HepG2 (cell line): ENCODE data around the gene ACAT2. TPM values are rescaled to one million over a fixed set of nuclear protein-coding genes. Genes with fewer than 3 reads are reported as not detected.

ENCODE experiments used
- ATF7 ChIP-seq, 2 experiments: fragments of 450-650 bp in 1 of 2; sonication (generic) in 1 of 2; formaldehyde crosslinking in 1 of 2; IDR thresholded peaks; 2 replicates each; pipeline versions ENCODE4 v1.4.0 to v1.6.1; 2016 to 2020; ENCODE audit warnings: antibody characterized with exemption in 1 of 2, mild to moderate bottlenecking in 1 of 2, missing genetic modification reagents in 1 of 2
- BCL6 ChIP-seq: IDR thresholded peaks from 2 replicates; pipeline ENCODE4 v1.6.1; 2016; ENCODE audit warnings: missing genetic modification reagents, missing compliant biosample characterization
- CEBPB ChIP-seq: IDR thresholded peaks from 2 replicates; pipeline ENCODE4 v1.6.1; 2011; ENCODE audit warnings: low read depth, low read length, improper control_type of control experiment, borderline replicate concordance
- ESRRA ChIP-seq: sonication (generic); formaldehyde crosslinking; IDR thresholded peaks from 2 replicates; pipeline ENCODE4 v1.5.1; 2020; ENCODE audit warnings: mild to moderate bottlenecking, low read depth, missing genetic modification reagents
- FOXA1 ChIP-seq, 2 experiments: fragments of 450-650 bp in 1 of 2; sonication (generic) in 1 of 2; formaldehyde crosslinking in 1 of 2; IDR thresholded peaks; 2 replicates each; pipeline versions ENCODE4 v1.4.0 to v1.6.1; 2016 to 2020; ENCODE audit warnings: missing genetic modification reagents in 1 of 2
- GATA4 ChIP-seq: sonication (generic); IDR thresholded peaks from 2 replicates; pipeline ENCODE4 v1.6.1; 2016; ENCODE audit warnings: antibody characterized with exemption, low read depth, borderline replicate concordance
- KDM2A ChIP-seq: sonication (generic); formaldehyde crosslinking; IDR thresholded peaks from 2 replicates; pipeline ENCODE4 v1.4.0; 2020; ENCODE audit warnings: low read depth, missing genetic modification reagents, borderline replicate concordance
- NBN ChIP-seq: fragments of 450-650 bp; conservative IDR thresholded peaks from 2 replicates; pipeline ENCODE4 v1.6.1; 2017
- NFE2L1 ChIP-seq: sonication (generic); formaldehyde crosslinking; IDR thresholded peaks from 2 replicates; pipeline ENCODE4 v1.4.0; 2020; ENCODE audit warnings: missing genetic modification reagents, mild to moderate bottlenecking, borderline replicate concordance
- PHF21A ChIP-seq: sonication (generic); formaldehyde crosslinking; IDR thresholded peaks from 2 replicates; pipeline ENCODE4 v1.5.0; 2020; ENCODE audit warnings: mild to moderate bottlenecking, missing genetic modification reagents
- POGZ ChIP-seq: sonication (generic); formaldehyde crosslinking; IDR thresholded peaks from 2 replicates; pipeline ENCODE4 v1.4.0; 2020; ENCODE audit warnings: mild to moderate bottlenecking, missing genetic modification reagents
- SALL1 ChIP-seq: sonication (generic); formaldehyde crosslinking; IDR thresholded peaks from 2 replicates; pipeline ENCODE4 v1.8.0; 2022; ENCODE audit warnings: mild to moderate bottlenecking, missing genetic modification reagents
- SKI ChIP-seq: fragments of 450-650 bp; IDR thresholded peaks from one replicate; pipeline ENCODE4 v1.6.1; 2018; ENCODE audit warnings: mild to moderate bottlenecking; ENCODE audit not compliant: partially characterized antibody
- SOX13 ChIP-seq, 3 experiments: fragments of 450-650 bp in 1 of 3; sonication (generic) in 1 of 3; formaldehyde crosslinking in 1 of 3; IDR thresholded peaks in 2 of 3; conservative IDR thresholded peaks in 1 of 3; 2 replicates each; pipeline versions ENCODE4 v1.5.0 to v1.6.1; 2016 to 2020; ENCODE audit warnings: antibody characterized with exemption in 1 of 3, mild to moderate bottlenecking in 1 of 3, missing compliant biosample characterization in 1 of 3, missing genetic modification reagents in 1 of 3, moderate library complexity in 1 of 3
- SPEN ChIP-seq: sonication (generic); formaldehyde crosslinking; IDR thresholded peaks from 2 replicates; pipeline ENCODE4 v1.5.1; 2020; ENCODE audit warnings: low read depth, mild to moderate bottlenecking, missing genetic modification reagents
- TCF12 ChIP-seq, 2 experiments: fragments of 450-650 bp in 1 of 2; sonication (generic) in 1 of 2; formaldehyde crosslinking in 1 of 2; IDR thresholded peaks; 2 replicates each; pipeline versions ENCODE4 v1.6.1 to v1.8.0; 2017 to 2022; ENCODE audit warnings: antibody characterized with exemption in 1 of 2, mild to moderate bottlenecking in 1 of 2, missing genetic modification reagents in 1 of 2, moderate library complexity in 1 of 2
- ZBTB8A ChIP-seq: sonication (generic); formaldehyde crosslinking; IDR thresholded peaks from 2 replicates; pipeline ENCODE4 v1.4.0; 2020; ENCODE audit warnings: mild to moderate bottlenecking, low read depth, missing genetic modification reagents, borderline replicate concordance
- ZNF275 ChIP-seq: sonication (generic); formaldehyde crosslinking; IDR thresholded peaks from 2 replicates; pipeline ENCODE4 v1.8.0; 2022; ENCODE audit warnings: missing genetic modification reagents, mild to moderate bottlenecking, inconsistent platforms, borderline replicate concordance
- ZNF441 ChIP-seq: sonication (generic); formaldehyde crosslinking; IDR thresholded peaks from 2 replicates; pipeline ENCODE4 v1.7.0; 2021; ENCODE audit warnings: missing genetic modification reagents, borderline replicate concordance
- ZNF784 ChIP-seq: sonication (generic); formaldehyde crosslinking; IDR thresholded peaks from 2 replicates; pipeline ENCODE4 v1.5.1; 2020; ENCODE audit warnings: missing genetic modification reagents, mild to moderate bottlenecking, borderline replicate concordance
- polyA plus RNA-seq, 8 experiments: library from polyadenylated mRNA; depleted of rRNA in 3 of 8; stranded (reverse) in 7 of 8; unstranded in 1 of 8; fragments of >200 nt; fragmentation: Illumina TruSeq in 4 of 8; extraction: Trizol in 4 of 8; gene quantifications; 2 replicates each; pipeline versions ENCODE4 v1.2.1 to v1.2.3, GENCODE V29; 2011 to 2016; ENCODE audit warnings: low read depth in 4 of 8, missing spikeins in 1 of 8, mixed read lengths in 1 of 8; ENCODE audit not compliant: insufficient read depth in 1 of 8
- total RNA-seq, 5 experiments: library from RNA; depleted of rRNA; stranded (reverse); fragments of >200 nt; fragmentation: Illumina TruSeq; extraction: Trizol; gene quantifications; 2 replicates each; pipeline ENCODE4 v1.2.3, GENCODE V29; 2016; ENCODE audit warnings: low read depth in 1 of 5
- TF ChIP-seq, protein P1 (sequence below): sonication (generic); formaldehyde crosslinking; IDR thresholded peaks from 2 replicates; pipeline ENCODE4 v1.4.0; 2020; ENCODE audit warnings: mild to moderate bottlenecking, low read depth, missing genetic modification reagents
- TF ChIP-seq, protein P2 (sequence below): sonication (generic); formaldehyde crosslinking; IDR thresholded peaks from 2 replicates; pipeline ENCODE4 v1.4.0; 2020; ENCODE audit warnings: missing genetic modification reagents
- TF ChIP-seq, protein P3 (sequence below): sonication (generic); formaldehyde crosslinking; conservative IDR thresholded peaks from 2 replicates; pipeline ENCODE4 v1.5.0; 2020; ENCODE audit warnings: missing genetic modification reagents

Gene ACAT2
- total and polyA plus RNA-seq, 2 of the 13 experiments (the other 11 are each of a cell fraction or from before 2014, with no cell fraction given) = 121 to 534 TPM

DNA sequence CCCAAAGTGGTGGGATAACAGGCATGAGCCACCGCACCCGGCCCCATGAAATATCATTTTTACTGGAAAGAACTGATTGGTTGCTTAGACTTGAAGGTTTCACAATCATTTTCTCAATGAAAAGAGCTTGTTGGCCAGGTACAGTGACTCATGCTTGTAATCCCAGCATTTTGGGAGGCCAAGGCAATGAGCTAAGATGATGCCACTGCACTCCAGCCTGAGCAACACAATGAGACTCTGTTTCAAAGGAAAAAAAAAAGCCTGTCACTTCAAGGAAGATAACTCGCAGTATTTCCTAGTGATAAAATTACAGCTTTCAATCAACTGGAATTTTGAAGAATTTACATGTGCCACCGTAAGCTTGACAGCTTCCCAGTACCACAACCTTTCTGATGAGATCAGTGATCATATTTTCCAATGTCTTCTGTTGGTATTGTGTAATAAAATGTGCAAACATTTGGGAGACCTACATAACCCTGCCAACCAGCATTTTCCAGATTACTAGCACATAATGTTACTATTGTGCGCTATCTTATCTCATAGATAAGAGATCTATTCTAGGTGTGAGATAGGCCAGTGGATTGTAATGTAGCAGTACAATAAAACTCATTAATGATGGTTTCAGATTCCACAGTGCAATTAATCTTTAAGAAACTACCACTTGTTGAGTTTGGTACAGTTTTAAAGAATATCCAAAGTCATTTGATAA is 45.5 kb downstream of the ACAT2 start (continued):
- no peak for TF ChIP-seq TCF12 (IDR thresholded peaks at IDR 0.05)
- no peak for TF ChIP-seq TCF12 (CRISPR knock-in tag; IDR thresholded peaks at IDR 0.05)
- no peak for TF ChIP-seq FOXA1 (IDR thresholded peaks at IDR 0.05)
- TF ChIP-seq FOXA1 (CRISPR knock-in tag; IDR thresholded peaks at IDR 0.05) = peak; percentile 9; the same call in 1 of the 2 replicates
- no peak for TF ChIP-seq ZNF441 (CRISPR knock-in tag)
- no peak; the same call in 1 of the 2 replicates for TF ChIP-seq BCL6
- no peak for TF ChIP-seq ZNF784 (CRISPR knock-in tag)
- TF ChIP-seq ESRRA = no peak
- no peak for TF ChIP-seq PHF21A
- TF ChIP-seq SOX13 (IDR thresholded peaks at IDR 0.05) = no peak
- peak in 1 of 2 experiments; percentile 73; a peak in 2 of 4 replicates for TF ChIP-seq SOX13 (CRISPR knock-in tag; conservative IDR thresholded peaks at IDR 0.05 in 1 of 2, IDR thresholded peaks at IDR 0.05 in 1 of 2)
- no peak for TF ChIP-seq KDM2A
- TF ChIP-seq ATF7 (IDR thresholded peaks at IDR 0.05) = no peak
- no peak for TF ChIP-seq ATF7 (CRISPR knock-in tag; IDR thresholded peaks at IDR 0.05)
- TF ChIP-seq GATA4 = peak; percentile 90
- no peak for TF ChIP-seq SALL1 (CRISPR knock-in tag)
- TF ChIP-seq CEBPB = peak; percentile 92
- no peak for TF ChIP-seq ZNF275 (CRISPR knock-in tag)
- TF ChIP-seq SPEN = no peak
- no peak for TF ChIP-seq NFE2L1 (CRISPR knock-in tag)
- TF ChIP-seq, protein P1, sequence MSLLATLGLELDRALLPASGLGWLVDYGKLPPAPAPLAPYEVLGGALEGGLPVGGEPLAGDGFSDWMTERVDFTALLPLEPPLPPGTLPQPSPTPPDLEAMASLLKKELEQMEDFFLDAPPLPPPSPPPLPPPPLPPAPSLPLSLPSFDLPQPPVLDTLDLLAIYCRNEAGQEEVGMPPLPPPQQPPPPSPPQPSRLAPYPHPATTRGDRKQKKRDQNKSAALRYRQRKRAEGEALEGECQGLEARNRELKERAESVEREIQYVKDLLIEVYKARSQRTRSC (CRISPR knock-in tag) = no peak
- TF ChIP-seq NBN = no peak
- 0 out of 2 replicates have a peak, but pooled peaks have one; percentile 17 for TF ChIP-seq POGZ (CRISPR knock-in tag)
- no peak for TF ChIP-seq SKI
- no peak for TF ChIP-seq ZBTB8A
- TF ChIP-seq, protein P2, sequence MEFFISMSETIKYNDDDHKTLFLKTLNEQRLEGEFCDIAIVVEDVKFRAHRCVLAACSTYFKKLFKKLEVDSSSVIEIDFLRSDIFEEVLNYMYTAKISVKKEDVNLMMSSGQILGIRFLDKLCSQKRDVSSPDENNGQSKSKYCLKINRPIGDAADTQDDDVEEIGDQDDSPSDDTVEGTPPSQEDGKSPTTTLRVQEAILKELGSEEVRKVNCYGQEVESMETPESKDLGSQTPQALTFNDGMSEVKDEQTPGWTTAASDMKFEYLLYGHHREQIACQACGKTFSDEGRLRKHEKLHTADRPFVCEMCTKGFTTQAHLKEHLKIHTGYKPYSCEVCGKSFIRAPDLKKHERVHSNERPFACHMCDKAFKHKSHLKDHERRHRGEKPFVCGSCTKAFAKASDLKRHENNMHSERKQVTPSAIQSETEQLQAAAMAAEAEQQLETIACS (CRISPR knock-in tag) = no peak
- TF ChIP-seq, protein P3, sequence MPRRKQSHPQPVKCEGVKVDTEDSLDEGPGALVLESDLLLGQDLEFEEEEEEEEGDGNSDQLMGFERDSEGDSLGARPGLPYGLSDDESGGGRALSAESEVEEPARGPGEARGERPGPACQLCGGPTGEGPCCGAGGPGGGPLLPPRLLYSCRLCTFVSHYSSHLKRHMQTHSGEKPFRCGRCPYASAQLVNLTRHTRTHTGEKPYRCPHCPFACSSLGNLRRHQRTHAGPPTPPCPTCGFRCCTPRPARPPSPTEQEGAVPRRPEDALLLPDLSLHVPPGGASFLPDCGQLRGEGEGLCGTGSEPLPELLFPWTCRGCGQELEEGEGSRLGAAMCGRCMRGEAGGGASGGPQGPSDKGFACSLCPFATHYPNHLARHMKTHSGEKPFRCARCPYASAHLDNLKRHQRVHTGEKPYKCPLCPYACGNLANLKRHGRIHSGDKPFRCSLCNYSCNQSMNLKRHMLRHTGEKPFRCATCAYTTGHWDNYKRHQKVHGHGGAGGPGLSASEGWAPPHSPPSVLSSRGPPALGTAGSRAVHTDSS (CRISPR knock-in tag) = no peak
